Occipital lobe (tissue), 2 donors: ENCODE data around the gene TSGA10. TPM values are rescaled to one million over a fixed set of nuclear protein-coding genes. Genes with fewer than 3 reads are reported as not detected.
A peak's percentile ranks its signal among the peaks of the same experiment; 100 is the strongest.
"Not testable (repeated sequence)": the region's sequence is repeated elsewhere in the genome, so short reads cannot be mapped to it uniquely, and the experiment has no call there.

Source experiments
- DNase-seq: peaks from one replicate; lab custom pipeline; 2025; lab: John Stamatoyannopoulos, UW
- total RNA-seq: library from RNA; depleted of rRNA; stranded (reverse); fragments of >200 nt; gene quantifications from one replicate; pipeline ENCODE4 v1.2.3, GENCODE V29; 2014

TSGA10 gene, protein sequence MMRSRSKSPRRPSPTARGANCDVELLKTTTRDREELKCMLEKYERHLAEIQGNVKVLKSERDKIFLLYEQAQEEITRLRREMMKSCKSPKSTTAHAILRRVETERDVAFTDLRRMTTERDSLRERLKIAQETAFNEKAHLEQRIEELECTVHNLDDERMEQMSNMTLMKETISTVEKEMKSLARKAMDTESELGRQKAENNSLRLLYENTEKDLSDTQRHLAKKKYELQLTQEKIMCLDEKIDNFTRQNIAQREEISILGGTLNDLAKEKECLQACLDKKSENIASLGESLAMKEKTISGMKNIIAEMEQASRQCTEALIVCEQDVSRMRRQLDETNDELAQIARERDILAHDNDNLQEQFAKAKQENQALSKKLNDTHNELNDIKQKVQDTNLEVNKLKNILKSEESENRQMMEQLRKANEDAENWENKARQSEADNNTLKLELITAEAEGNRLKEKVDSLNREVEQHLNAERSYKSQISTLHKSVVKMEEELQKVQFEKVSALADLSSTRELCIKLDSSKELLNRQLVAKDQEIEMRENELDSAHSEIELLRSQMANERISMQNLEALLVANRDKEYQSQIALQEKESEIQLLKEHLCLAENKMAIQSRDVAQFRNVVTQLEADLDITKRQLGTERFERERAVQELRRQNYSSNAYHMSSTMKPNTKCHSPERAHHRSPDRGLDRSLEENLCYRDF
- 21.1 TPM for total RNA-seq

DNA sequence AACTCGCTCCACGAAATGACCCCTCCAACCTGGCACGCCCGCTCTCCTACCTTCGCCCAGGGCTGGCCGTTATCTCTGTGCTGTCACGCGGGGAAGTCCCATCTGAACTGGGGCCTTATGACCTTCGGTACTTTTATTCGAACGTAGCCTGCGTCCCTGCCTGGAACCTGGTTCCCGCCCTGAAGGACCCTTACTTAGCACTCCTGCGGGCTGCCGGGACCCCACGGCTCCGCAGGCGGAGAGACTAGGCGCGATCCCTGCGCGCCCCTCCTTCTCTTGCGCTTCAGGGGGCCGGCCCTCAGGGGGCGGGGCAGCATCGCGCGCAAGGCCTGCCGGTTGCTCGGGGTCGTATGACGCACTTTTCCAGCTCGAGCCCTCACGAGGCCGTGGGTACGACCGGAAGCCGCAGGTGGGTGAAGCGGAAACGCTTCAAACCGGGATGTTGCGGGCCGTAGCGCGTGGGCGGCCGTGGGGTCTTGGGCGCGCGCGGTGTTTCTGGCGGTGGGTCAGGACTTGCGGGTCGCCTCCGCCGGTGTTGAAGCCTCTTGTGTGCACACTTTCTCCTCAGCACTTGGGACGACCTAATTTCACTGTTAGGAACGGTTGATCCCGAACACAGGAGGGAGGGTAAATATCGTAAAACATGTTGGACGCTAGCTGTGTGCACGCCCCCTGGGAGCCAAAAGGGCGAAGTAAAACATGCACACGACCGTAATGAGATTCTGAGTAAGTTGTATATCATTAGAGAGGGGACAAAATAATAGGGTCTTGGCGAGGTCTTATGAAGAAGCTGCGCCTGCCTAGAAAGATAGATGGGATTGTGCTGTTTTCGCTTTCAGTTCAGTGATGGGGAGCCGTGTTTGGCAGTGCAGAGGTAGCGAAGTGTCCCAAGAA, at the start of gene TSGA10, which contains the start of gene LIPT1:
TSGA10 (minus strand) TSS at position 300 of the 894 bp plus-strand sequence. CDS start 45,503 bp downstream, outside the sequence.
LIPT1 (plus strand) TSS at position 325 of the 894 bp plus-strand sequence. CDS start 6,991 bp downstream, outside the sequence.
- peak; percentile 86 for DNase-seq

DNA sequence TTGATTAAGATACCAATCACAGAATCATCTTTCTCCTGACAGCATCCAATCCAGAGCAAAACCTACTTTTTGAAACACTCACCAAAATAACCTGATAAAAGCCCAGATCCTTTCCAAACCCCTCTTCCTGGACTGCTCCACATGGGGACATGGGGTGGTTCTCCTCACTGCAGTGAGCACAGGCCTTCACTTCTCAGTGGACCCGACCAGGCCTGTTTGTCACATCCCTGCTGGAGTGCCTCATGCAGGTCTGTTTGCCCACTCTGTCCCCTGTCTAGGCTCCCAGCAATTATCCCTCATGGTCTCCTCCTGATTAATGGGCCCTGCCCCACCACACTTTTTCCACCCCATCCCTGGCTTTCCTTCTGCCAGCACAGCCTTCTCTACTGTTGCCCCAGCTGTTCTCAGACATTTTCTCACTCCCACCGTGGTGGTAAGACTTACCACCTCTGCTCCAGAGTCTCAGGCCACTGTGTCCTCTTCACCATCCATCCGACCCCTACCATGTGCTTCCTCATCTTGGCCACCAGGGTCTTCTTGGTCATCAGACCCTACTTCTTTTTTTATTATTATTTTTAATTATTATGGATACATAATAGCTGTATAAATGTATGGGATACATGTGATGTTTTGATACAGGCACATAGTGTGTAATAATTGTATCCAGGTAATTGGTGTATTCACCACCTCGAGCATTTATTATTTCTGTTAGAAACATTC, 47.4 kb upstream of the TSGA10 start:
- no peak for DNase-seq

DNA sequence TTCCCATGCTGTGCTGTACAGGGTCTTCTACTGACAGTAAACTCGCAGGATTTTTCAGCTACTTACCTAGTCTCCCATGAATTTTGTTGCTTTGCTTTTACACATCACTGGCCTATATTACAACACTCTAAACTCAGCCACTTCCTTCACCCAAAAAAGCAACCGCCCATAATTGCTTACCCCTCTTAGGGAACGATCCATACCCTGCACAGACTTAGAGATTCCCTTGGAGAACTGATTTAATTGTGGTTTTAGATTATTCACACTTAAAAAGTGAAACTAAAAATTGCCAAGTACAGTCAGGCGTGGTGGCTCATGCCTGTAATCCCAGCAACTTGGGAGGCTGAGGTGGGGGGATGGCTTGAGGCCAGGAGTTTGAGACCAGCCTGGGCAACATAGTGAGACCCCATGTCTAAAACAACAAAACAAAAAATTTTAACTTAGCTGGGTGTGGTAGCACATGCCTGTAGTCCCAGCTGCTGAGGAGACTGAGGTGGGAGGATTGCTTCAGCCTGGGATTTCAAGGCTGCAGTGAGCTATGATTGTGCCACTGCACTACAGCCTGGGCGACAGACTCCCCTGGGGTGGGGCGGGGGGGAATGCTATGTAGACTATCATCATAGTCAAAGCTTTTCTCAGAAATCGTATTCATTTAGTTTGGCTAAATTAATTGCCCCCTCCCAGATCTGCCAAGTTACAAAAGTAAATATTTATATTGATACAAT, 45.5 kb upstream of the TSGA10 start:
- no peak for DNase-seq

DNA sequence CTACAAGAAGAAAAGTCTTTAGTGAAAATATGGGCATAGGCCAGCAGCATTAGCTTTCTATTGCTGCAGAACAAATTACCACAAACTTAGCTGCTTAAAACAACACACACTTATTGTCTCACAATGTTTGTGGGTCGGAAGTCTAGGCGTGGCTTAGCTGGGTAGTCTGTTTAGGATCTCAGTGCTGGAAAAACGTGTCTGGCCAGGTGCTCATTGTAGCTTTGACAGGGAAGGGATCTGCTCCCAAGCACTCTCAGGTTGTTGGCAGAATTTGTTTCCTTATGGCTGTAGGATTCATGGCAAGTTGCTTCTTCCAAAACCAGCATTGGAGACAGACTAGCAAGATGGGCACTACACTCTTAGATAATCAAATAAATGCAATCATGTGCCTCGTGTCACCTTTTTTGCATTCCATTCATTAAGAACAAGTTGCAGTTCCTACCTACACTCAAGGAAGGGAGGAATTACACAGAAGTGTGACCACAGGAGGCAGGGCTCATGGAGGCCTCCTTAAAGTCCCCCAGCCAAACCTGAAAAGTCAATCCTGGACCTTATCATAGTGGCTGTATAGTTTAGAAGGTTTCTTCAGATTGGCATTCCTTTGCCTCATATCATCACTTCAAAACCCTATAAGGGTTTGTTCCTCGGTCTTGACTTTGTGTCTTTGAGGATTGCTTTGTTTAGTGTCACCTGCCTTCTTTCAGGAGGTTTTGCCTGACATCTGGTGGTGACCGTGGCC, 43.5 kb upstream of the TSGA10 start:
- DNase-seq = no peak

DNA sequence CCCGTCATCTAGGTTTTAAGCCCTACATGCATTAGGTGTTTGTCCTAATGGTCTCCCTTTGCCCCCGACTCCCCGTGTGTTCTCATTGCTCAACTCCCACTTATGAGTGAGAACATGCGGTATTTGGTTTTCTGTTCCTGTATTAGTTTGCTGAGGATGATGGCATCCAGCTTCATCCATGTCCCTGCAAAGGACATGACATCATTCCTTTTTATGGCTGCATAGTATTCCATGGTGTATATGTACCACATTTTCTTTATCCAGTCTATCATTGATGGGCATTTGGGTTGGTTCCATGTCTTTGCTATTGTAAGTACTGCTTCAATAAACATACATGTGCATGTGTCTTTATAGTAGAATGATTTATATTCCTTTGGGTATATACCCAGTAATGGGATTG, 37.6 kb upstream of the TSGA10 start:
- not testable (repeated sequence) for DNase-seq

DNA sequence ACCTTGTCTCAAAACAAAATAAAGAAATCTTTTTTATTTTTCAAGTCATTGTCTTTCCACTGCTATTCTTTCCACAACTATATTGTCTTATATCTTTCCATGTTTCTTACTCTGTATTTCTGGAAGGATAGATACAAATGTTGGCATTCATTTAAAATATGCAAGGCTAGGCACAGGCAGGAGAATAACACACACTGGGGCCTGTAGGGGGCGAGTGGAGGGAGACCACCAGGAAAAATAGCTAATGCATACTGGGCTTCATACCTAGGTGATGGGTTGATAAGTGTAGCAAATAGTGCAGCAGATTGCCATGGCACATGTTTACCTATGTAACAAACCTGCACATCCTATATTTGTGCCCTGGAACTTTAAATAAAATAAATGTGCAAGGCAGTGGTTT, 35.8 kb upstream of the TSGA10 start:
- DNase-seq = no peak

DNA sequence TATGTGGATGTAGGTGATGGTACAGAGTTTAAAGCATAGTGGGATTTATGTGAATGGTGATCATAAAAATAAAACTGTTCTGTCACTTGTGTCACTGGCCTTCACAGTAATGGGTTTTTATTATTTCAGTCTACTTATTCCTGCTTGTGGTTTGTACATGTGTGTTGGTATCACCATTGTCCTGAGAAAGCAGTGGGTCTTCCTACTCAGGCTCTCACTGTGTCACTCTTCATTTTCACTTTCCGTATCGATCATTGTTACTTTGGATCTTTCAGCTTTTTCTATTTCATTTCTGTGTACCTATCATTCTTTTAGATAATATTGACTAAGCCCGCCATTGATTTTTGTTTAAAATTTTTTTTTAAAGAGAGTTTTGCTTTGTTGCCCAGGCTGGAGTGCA, 33.6 kb upstream of the TSGA10 start:
- DNase-seq = no peak

DNA sequence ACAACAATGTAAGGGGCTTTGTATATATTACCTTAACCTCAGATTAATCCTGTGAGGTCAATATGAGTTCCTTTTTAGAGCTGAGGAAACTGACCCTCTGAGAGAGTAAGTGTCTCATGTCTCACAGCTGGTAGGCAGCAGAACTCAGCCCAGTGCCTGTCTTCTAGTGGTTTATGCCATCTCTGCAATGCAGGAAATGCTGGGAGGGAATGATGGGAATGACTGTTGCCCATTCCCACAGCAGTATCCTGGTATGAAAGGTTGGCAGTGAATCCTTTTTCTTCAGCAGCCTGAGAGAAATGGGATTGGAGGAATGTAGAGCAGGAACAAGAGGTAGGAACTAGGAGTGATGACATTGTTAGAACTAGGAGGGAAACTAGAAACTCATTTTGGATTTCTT, 32.3 kb upstream of the TSGA10 start:
- no peak for DNase-seq

DNA sequence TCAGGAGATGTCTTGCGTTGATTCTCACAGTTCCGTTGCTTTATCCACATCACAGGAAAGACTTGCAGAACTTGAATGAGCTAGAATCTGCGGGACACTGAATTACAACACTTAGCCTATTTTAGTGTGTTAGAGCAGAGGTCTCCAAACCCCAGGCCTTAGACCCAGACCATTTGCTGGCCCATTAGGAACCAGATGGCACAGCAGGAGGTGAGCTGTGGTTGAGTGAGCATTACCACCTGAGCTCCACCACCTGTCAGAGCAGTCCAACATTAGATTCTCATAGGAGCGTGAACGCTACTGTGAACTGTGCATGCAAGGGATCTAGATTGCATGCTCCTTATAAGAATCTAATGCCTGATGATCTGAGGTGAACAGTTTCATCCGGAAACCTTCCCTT, 30.1 kb upstream of the TSGA10 start:
- no peak for DNase-seq

DNA sequence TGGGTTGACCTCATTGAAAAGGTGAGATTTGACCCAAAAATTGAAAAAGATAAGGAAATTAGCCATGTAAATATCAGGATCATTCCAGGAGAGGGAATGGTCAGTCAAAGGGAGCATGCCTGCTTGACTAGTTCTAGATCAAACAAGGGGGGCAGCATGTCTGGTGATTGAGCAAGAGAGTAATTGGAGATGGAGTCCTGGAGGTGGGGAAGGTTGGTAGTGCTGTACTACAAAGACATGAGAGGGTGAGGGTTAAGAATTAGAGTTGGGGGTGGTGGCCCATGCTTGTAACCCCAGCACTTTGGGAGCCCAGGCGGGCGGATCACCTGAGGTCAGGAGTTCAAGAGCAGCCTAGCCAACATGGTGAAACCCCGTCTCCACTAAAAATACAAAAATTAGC, 28.3 kb upstream of the TSGA10 start:
- no peak for DNase-seq

DNA sequence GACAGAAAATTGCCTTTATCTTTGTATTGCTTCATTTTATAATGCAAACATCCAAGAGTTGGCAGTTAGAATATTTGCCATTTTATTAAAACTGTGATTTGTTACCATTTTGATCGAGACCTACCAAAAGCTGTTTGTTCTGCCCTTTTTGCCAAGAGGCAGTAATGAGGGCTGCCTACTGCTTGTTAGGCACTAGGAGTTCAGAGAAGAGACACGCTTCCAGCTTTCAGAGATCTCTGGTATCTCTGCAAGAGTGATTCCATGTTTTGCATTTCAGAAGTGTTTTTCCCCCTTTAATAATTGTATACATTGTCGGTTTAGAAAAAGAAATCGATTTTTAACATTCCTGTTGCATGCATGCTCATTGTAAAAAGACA, 26.9 kb upstream of the TSGA10 start:
- DNase-seq = no peak

DNA sequence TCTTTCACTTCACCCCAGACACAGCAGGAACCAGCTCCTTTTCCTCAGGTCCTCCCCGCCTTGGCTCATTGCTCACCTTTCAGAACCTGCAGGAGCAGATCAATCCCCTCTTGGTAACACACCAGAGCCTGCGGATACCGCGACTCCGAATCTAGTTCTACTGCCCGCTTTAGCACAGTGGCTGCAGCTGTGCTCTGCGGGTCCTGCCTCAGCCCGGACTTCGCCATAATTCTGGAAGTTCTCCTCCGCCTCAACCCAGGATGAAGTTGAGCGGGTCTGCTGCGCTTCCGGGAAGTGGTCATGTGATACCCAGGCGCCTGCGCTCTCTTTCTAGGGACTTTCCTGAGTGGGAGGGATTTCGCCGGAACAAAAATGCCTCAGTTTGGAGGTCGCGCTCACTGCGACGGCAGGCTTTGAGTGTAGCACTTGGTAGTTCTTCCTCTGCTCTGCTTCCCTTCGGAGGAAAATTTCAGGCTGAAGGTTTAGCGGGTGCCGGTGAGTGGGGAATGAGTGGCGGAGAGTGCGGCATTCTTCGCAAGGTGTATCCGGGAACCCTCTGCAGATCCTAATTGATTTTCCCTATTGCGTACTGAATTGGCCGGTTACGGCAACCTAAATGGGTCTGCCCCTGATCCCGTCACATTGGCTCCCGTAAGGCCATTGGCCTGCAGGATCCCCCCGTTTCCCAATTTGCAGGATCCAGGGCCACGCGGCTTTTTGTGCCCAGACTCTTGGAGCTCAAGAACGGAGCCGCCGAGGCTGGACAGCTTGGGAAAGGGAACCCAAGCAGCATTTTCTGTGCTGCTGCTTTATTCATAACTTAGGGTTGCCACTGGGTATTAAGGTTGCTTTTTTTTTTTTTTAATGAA, 26.2 kb upstream of the TSGA10 start, which contains the start of the genes MITD1 and MRPL30:
MITD1 (minus strand) TSS at position 304 of the 869 bp plus-strand sequence; CDS start at position 227, 77 bp downstream.
MRPL30 (plus strand) TSS at position 430 of the 869 bp plus-strand sequence. CDS start 5,020 bp downstream, outside the sequence.
- DNase-seq = peak; percentile 90

DNA sequence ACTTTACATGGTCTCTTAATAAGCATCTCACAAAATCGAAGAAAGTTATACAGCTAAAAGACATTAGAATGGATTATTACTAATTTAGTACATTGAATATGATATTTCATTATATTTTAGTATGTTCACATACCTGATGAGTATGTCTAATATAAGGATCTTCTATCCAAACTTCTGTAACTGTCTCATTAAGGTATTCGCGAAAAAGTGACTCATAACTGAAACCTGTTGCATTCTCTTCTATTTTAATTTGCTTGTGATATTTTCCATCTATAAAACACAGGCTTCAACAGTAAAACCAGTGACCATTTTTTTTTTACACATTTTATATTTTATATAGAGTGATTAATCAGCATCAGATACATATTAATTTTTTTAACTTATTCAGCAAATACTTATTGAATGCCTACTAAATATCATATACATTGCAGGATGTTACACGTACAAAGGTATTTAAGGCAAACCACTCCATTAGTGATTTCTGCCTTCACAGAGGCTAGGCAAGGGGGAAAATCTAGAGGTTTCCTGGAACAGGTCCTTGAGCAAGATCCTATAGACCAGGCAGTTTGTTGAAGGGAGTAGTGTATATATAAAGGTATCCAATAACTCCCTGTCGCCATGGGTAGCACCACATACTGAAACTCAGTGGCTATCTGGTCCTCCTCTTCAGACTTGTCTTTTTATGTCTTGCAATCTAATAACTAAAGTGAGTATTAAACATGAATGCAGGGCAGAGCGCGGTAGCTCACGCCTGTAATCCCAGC, 16.8 kb upstream of the TSGA10 start:
- DNase-seq = no peak

DNA sequence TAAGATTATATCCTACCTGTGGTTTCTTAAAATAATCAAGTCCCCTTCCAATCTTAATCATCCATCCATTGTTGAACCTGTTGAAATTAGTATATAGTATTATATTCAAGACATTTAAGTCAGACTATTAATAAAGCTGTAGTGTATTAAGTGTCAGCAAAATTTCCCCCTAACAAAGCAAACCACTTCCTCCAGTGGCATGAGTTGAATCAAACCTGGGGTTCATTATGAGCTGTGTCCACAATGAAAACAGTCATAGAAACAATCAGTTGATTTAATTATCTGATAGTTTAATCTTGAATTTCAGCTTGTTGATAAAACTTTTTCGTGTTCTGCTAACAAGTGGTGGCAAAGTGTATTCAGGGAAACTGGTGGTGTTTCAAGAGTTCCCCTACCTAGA, 14.8 kb upstream of the TSGA10 start:
- DNase-seq = no peak

DNA sequence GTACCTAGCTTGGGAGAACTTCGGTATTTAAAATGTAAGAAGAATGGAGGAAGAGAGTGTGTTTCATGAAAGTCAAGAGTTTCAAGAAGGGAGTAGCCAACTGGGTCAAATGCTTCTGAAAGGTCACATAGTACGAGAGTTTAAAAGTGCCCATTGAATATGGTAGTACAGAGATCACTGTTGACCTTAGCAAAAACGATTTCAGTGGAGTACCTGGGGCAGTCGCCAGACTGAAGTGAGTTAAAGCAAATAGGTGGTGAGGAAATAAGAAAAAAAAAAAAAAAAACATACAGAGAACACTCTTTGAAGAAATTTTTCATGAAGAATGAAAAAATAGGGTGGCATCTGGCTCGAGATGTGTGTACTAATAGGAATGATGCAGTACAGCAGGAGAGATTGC, 11.5 kb upstream of the TSGA10 start:
- no peak for DNase-seq

DNA sequence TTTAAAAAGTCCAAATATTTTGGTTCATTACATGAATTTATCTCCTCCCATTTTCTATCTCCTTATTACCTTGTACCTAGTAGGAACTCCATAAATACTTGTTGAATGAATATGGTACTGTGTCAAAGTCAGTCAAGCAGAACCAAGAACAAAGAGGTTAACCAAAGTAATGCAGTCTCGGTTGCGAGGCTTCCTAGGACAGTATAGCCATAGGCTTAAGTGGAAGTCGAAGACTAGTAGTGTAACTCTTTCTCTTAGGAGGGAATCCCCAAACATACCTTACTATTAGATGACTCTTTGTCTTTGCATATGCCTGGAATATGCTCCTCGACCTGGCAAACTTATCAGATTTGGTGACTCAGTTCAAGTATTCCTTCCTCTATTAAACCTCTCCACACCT, 4.9 kb upstream of the TSGA10 start:
- DNase-seq = no peak

DNA sequence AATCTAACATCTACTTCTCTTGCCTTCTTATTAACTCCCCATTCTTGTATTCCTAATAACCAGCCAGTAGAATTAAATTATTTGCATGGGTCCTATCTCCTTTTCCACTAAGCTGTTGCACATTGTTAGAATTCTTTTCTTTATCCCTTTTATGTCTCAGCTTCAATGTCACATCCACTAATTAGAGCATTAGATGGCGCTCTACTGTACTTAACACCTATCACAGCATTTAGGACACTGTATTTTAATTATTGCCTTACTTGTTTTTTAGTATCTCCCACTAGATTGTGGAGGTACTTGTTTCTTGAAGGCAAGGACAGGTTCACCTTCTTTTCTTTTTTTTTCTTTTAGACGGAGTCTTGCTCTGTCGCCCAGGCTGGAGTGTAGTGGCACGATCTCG, 3.9 kb upstream of the TSGA10 start:
- DNase-seq = no peak

DNA sequence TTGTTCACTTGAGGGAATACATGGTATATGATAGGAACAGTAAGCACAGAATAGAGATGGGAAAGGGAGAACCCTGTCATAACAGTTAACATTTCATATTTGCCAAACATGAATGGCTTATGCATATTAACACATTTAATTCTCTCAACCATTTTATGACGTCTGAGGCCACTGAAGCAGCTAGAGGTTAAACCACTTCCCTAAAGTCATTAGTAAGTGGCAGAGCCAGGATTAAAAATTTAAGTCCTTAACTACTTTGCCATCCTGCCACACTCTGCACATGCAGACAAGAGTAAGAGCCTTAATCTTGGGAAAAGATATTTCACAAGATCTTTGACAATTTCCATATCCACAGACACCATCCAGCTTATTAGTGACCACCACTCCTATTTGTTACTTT, 2.1 kb upstream of the TSGA10 start:
- no peak for DNase-seq
